Activated CD4-positive, alpha-beta memory T cell treated with anti-CD3 and anti-CD28 coated beads, Interleukin-2, amount 10 ng/mL, durations not matched to agents 7 days and 5 days (primary cell): ENCODE data around the gene SESN2. TPM values are rescaled to one million over a fixed set of nuclear protein-coding genes. Genes with fewer than 3 reads are reported as not detected.

Experiments
- CTCF ChIA-PET: fragments of 350-600 bp; sonication (Branson Sonifier 250); formaldehyde crosslinking; loops from one replicate; lab custom pipeline; 2021; ENCODE audit warnings: antibody characterized with exemption, inconsistent platforms; lab: Charles Lee
- POLR2A ChIA-PET: fragments of 350-600 bp; sonication (Branson Sonifier 250); formaldehyde crosslinking; loops from one replicate; lab custom pipeline; 2021; ENCODE audit warnings: antibody characterized with exemption; lab: Charles Lee
- DNase-seq: peaks from one replicate; pipeline ENCODE4 v3.0.0-alpha.2; 2020
- H3K27ac Mint-ChIP-seq: one replicate; pipeline ENCODE4 v1.8.0; 2021; ENCODE audit warnings: mild to moderate bottlenecking, mixed read lengths
- H3K27me3 Mint-ChIP-seq: one replicate; pipeline ENCODE4 v1.8.0; 2021; ENCODE audit warnings: mixed read lengths
- H3K36me3 Mint-ChIP-seq: one replicate; pipeline ENCODE4 v1.8.0; 2021; ENCODE audit warnings: low read depth, mixed read lengths
- H3K4me1 Mint-ChIP-seq: one replicate; pipeline ENCODE4 v1.8.0; 2021; ENCODE audit warnings: mixed read lengths
- H3K4me3 Mint-ChIP-seq: one replicate; pipeline ENCODE4 v1.8.0; 2021; ENCODE audit warnings: mild to moderate bottlenecking, mixed read lengths
- H3K9me3 Mint-ChIP-seq: one replicate; pipeline ENCODE4 v1.8.0; 2021; ENCODE audit warnings: mixed read lengths
- total RNA-seq, 2 experiments: library from RNA; stranded (reverse); gene quantifications; one replicate each; pipeline ENCODE4 v1.2.3, GENCODE V29; 2021

SESN2 gene
- total RNA-seq, 2 experiments from 2014 or later, result 22.8 to 23.9 TPM

DNA sequence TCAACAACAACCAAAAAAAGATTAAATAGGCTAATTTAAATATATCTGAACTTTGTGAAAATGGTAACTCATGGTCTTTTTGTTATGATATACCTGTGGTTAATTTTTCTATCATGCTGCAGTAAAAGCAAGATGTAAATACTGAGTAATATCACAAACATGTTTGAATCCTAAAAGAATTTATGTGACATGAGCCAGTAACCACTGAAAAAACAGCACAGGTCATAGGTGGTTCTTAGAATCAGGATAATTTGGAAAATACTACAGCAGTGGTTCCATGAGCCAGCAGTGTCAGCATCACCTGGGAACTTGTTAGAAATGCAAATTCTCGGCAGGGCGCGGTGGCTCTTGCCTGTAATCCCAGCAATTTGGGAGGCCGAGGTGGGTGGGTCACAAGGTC is 19.3 kb upstream of the SESN2 start:
- Mint-ChIP-seq H3K9me3 (no peaks in the 10 kb centered on the region), H3K4me1 (peaks cover 29% of the 10 kb centered on the region), H3K27ac (no peak overlapping the region), H3K4me3 (no peak overlapping the region), H3K36me3 (peaks cover 8% of the 10 kb centered on the region), H3K27me3 (no peaks in the 10 kb centered on the region)
- ChIA-PET POLR2A (no interaction called here), CTCF (no interaction called here)
- DNase-seq, result no peak

DNA sequence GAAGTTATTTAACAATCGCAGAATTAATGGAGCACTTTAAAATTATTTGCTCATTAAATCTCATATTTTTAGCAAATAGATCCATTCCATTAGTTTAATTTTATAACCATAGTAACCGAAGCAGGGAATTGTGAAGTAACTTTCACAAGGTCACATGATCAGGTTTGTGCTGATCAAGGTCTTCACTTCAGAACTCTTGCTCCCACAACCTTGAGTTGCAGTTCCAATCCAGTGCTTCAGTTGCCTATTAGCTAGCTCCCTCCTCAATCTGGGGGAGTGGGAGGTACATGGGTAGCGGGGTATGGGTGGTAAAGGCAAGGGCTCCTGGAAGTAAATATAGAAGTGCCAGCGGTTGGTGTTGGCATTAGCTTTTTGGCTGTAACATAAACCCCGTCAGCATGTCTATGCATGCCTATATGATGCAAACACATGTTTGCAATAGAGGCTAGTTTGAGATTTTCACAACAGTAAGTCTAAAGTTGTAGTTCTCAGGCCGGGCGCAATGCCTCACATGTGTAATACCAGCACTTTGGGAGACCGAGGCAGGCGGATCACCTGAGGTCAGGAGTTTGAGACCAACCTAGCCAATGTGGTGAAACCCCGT is 17.6 kb upstream of the SESN2 start:
- H3K36me3 Mint-ChIP-seq, result peaks cover 12% of the 10 kb centered on the region
- H3K9me3 Mint-ChIP-seq, result no peaks in the 10 kb centered on the region
- H3K27ac Mint-ChIP-seq, result no peak overlapping the region
- no peaks in the 10 kb centered on the region for H3K27me3 Mint-ChIP-seq
- H3K4me3 Mint-ChIP-seq, result no peak overlapping the region
- DNase-seq, result no peak
- peaks cover 34% of the 10 kb centered on the region for H3K4me1 Mint-ChIP-seq
- POLR2A ChIA-PET, result no interaction called here
- CTCF ChIA-PET, result no interaction called here

DNA sequence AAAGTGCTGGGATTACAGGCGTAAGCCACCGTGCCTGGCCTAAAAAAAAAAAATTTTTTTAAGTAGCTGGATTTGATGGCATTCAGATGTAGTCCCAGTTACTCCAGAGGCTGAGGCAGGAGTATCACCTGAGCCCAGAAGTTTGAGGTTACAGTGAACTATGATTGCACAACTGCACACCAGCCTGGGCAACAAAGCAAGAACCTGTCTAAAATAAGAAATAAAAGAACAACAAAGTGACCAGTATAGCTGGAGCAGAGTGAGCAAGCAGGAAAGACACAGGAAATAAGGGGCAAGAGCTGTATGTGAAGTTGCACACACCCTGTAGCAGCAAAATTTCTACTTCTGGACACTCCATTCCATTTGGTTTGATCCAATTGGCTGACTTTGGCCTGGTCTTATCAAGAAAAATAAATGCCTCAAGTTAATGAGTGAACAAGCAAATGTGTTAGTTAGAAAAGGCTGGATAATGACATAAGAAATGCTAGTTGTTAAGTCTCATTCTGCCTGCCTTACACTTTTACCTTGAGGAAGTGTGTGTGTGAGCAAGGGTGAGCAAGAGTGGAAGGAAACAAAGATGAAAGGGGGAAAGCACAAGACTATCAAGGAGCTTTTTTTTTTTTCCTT is 15.5 kb upstream of the SESN2 start:
- no peak overlapping the region for H3K4me3 Mint-ChIP-seq
- CTCF ChIA-PET, result interaction anchor here (1.9 kb wide), 1 partner anchor 116 kb away, joined by 5 read pairs; no protein-coding TSS in a partner anchor
- DNase-seq, result no peak
- peaks cover 12% of the 10 kb centered on the region for H3K36me3 Mint-ChIP-seq
- H3K4me1 Mint-ChIP-seq, result peaks cover 50% of the 10 kb centered on the region
- H3K27me3 Mint-ChIP-seq, result no peaks in the 10 kb centered on the region
- H3K9me3 Mint-ChIP-seq, result no peaks in the 10 kb centered on the region
- POLR2A ChIA-PET, result interaction anchor here (0.5 to 10.1 kb wide), 5 partner anchors 8 to 264 kb away, joined by 3 to 159 read pairs (median 4); partner anchors contain the start of genes ATP5IF1 and SESN2
- H3K27ac Mint-ChIP-seq, result peak overlapping the region; percentile 68

DNA sequence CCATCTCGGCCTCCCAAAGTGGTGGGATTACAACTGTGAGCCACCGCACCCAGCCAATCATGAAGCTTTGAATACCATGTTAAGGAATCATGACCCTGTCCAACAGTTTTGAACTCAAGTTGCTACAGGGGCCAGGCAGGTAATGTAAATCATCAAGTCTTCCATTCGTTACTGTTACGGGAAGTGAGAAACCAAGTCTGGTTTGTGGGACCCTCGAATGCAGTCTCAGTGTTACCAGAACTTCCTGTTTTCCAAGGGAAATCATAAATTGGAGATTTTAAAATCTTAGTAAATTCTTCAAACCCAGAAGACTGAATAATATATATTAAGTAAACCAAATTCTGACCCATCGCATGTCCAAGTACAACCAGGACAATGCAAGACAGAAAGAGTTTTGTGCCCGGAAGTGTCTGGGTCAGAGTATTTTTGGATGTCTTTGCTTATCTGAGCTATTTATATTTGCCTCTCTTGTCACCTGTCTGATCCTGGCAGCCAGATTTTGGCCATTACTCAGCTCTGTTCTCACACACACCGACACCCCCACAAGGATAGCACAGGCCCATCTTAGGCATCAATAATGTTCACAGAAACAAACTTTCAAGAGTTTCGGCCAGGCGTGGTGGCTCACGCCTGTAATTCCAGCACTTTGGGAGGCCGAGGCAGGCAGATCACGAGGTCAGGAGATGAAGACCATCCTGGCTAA is 14.6 kb upstream of the SESN2 start:
- DNase-seq, result no peak
- H3K4me3 Mint-ChIP-seq, result peak overlapping the region; percentile 9
- peaks cover 56% of the 10 kb centered on the region for H3K4me1 Mint-ChIP-seq
- H3K36me3 Mint-ChIP-seq, result peaks cover 9% of the 10 kb centered on the region
- peak overlapping the region; percentile 69 for H3K27ac Mint-ChIP-seq
- no peaks in the 10 kb centered on the region for H3K27me3 Mint-ChIP-seq
- no peaks in the 10 kb centered on the region for H3K9me3 Mint-ChIP-seq
- ChIA-PET CTCF (interaction anchor here (1.9 to 6.4 kb wide), 2 partner anchors 9 to 115 kb away, joined by 5 to 77 read pairs; partner anchors contain the start of genes ATP5IF1 and DNAJC8), POLR2A (interaction anchor here (2.4 to 10.1 kb wide), 3 partner anchors 9 to 45 kb away, joined by 5 to 159 read pairs (median 100); partner anchors contain the start of genes ATP5IF1 and SESN2)

DNA sequence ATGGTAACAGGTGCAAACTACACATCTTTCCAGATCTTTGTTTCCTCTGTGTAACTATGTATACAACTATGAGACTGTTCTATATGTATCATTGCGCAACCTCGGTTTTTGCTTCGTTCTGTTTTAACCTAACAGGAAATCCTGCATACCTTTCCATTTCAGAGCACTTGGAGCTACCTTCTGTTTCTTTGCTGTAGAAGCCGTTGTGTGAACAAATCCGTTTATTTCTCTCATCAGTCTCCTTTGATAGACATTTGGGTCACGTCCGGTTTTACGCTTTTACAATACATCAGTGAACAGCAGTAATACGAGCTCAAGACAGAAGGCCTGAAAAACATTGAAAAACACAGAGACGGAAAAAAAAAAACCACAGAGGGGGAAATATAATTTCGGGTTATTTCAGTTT is 12.9 kb upstream of the SESN2 start:
- peak; percentile 50 for DNase-seq
- Mint-ChIP-seq H3K4me1 (peaks cover 59% of the 10 kb centered on the region), H3K36me3 (peaks cover 6% of the 10 kb centered on the region), H3K27me3 (no peaks in the 10 kb centered on the region), H3K27ac (peak overlapping the region; percentile 96), H3K4me3 (peak overlapping the region; percentile 82), H3K9me3 (no peaks in the 10 kb centered on the region)
- ChIA-PET CTCF (interaction anchor here (0.6 to 6.4 kb wide), 4 partner anchors 9 to 389 kb away, joined by 3 to 77 read pairs (median 4); partner anchors contain the start of genes ATP5IF1 and DNAJC8), POLR2A (interaction anchor here (0.6 to 10.1 kb wide), 18 partner anchors 10 to 402 kb away, joined by 3 to 159 read pairs (median 6); partner anchors contain the start of genes ATP5IF1, DNAJC8, EYA3 and MED18)

DNA sequence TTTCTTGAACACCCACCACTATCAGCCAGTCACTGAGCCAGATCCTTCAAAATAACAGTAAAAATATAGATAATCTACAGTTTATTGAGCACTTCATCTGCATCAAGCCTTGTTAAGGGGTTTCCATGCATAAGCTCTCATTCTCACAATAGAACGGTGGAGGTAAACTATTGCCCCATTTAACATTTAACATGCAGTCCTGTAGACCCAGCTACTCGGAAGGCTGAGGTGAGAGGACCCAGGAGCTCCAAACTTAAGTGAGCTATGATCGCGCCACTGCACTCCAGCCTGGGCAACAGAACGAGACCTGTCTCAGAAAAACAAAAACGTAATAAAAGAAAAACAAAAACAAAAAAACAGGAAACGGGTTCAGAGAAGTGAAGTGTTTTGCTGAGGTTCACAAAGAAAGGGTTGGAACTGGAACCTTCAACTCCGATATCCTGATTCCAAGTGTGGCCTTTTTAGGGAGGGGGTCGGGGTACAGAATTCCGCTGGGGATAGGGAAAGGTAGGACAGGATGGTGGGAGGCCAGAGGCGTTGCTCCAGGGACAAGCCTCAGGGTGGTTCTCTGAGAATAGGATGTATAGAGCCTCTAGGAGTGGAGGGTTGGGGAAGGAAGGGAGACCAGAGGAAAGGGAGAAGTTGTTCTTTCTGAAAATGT is 11.6 kb upstream of the SESN2 start:
- Mint-ChIP-seq H3K27ac (peak overlapping the region; percentile 96), H3K4me3 (peak overlapping the region; percentile 82), H3K4me1 (peaks cover 59% of the 10 kb centered on the region), H3K9me3 (no peaks in the 10 kb centered on the region), H3K27me3 (no peaks in the 10 kb centered on the region), H3K36me3 (peaks cover 6% of the 10 kb centered on the region)
- ChIA-PET POLR2A (interaction anchor here (1.2 to 10.1 kb wide), 12 partner anchors 12 to 421 kb away, joined by 3 to 159 read pairs (median 18); partner anchors contain the start of genes ATP5IF1, GMEB1, MED18 and PHACTR4), CTCF (interaction anchor here (0.6 to 6.4 kb wide), 30 partner anchors 9 to 628 kb away, joined by 3 to 77 read pairs (median 6); partner anchors contain the start of genes ATP5IF1, DNAJC8, EYA3 and MED18)
- DNase-seq, result no peak

DNA sequence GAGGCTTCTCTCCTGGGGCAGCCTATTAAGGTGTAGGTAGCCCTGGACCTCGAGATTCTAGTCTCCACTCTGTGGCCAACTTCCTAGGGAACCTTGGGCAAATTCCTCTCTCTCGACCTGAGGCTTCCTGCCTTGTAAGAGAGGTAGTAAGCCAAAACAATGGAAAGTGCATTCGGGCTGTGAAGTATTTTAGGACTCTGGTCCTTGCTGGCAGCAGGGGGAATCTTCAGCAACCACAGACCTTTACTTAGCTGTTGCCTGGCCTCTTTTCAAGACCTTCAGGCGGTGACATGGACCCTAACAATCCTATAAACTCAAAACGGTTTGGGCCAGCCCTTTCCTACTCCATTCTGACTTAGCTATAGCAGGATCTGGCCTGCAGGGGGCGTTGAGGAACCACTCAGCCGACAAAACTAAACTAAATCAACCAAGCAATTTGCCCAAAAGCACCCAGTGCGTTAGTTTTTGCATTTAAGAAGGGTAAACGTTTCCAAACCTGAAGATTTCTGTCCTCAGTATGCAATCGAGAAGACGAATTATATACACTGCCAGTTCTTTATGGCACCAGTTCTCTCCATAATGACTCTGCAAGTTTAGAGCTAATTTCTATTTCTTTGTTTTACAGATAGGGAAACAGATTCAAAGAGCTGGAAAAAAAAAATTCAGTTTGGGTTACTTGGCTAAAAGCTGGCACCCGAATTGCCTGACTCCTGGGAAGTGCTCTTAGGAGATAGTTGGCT is 10.9 kb upstream of the SESN2 start:
- POLR2A ChIA-PET, result interaction anchor here (0.8 to 10.1 kb wide), 19 partner anchors 12 to 576 kb away, joined by 3 to 159 read pairs (median 6); partner anchors contain the start of genes ATP5IF1, EYA3, GMEB1 and IFI6
- peaks cover 52% of the 10 kb centered on the region for H3K4me1 Mint-ChIP-seq
- no peaks in the 10 kb centered on the region for H3K27me3 Mint-ChIP-seq
- H3K36me3 Mint-ChIP-seq, result peaks cover 6% of the 10 kb centered on the region
- DNase-seq, result peak; percentile 87
- CTCF ChIA-PET, result interaction anchor here (0.6 to 6.4 kb wide), 44 partner anchors 9 to 666 kb away, joined by 3 to 77 read pairs (median 4); partner anchors contain the start of genes ATP5IF1, DNAJC8, EYA3 and MED18
- peak overlapping the region; percentile 96 for H3K27ac Mint-ChIP-seq
- H3K4me3 Mint-ChIP-seq, result peak overlapping the region; percentile 82
- H3K9me3 Mint-ChIP-seq, result no peaks in the 10 kb centered on the region

DNA sequence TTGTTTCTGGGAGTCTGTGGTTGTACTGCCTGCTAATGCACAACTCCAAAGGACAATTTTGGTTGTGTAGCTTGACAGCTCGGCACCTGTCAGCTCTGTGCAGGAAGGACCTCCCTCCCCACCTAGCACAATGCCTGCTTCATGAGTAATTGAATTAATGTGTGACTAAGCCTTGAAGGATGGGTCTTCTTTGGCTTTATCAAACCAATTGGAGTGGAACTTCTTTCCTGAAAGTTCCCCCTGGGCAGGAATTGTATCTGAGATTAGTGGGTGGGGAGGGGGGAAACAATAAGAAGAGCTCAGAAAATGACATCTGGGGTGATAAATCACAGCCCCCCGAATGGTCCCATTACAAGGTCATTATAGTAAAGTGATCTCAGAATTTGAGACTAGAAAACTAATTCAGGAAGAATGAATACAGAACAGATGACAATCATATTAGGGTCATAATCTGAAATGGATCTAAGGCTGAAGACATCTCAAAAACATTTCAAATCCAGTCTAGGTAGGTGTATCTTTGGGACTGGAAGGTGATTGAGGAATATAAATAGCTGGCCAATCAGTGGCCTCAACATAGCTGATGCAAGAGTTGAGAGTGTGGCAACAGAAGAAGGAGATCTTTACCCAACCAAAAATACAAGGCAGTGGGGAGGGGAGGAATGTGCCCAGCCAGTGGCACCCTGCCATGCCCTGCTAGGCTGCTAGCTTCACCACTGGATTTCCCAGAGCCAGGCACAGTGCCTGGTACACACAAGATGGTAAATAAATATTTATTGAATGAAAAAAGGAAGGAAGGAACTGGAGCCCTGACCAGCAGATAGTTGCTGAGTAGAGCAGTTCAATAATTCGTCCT is 10.1 kb upstream of the SESN2 start:
- Mint-ChIP-seq H3K27ac (peak overlapping the region; percentile 96), H3K4me3 (peak overlapping the region; percentile 34), H3K9me3 (no peaks in the 10 kb centered on the region), H3K27me3 (no peaks in the 10 kb centered on the region), H3K4me1 (peaks cover 44% of the 10 kb centered on the region), H3K36me3 (peaks cover 4% of the 10 kb centered on the region)
- peak; percentile 36 for DNase-seq
- ChIA-PET POLR2A (interaction anchor here (0.8 to 10.1 kb wide), 20 partner anchors 12 to 577 kb away, joined by 3 to 159 read pairs (median 6); partner anchors contain the start of genes ATP5IF1, EYA3, GMEB1 and IFI6), CTCF (interaction anchor here (0.5 to 6.4 kb wide), 42 partner anchors 8 to 665 kb away, joined by 3 to 77 read pairs (median 4); partner anchors contain the start of genes ATP5IF1, DNAJC8, EYA3 and MED18)

DNA sequence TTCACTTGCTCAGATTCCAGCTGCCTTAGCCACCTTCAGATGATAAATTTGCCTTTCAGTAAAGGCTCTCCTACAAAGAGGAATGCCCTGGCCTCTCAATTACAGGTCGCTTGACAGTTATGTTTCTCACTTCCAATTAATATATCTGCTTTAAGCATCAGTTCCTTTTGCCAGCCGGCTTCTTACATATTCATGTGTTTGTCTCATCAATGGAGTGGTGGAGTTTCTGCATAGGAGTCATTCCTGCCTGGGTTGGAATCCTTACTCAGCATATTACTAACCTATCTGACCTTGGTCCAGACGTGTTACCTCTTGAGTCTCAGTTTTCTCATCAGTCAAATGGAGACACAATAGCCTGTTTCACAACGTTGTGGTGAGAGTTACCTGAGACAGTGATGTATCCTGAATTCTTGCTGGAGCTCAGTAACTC is 9.4 kb upstream of the SESN2 start:
- no peak overlapping the region for H3K4me3 Mint-ChIP-seq

DNA sequence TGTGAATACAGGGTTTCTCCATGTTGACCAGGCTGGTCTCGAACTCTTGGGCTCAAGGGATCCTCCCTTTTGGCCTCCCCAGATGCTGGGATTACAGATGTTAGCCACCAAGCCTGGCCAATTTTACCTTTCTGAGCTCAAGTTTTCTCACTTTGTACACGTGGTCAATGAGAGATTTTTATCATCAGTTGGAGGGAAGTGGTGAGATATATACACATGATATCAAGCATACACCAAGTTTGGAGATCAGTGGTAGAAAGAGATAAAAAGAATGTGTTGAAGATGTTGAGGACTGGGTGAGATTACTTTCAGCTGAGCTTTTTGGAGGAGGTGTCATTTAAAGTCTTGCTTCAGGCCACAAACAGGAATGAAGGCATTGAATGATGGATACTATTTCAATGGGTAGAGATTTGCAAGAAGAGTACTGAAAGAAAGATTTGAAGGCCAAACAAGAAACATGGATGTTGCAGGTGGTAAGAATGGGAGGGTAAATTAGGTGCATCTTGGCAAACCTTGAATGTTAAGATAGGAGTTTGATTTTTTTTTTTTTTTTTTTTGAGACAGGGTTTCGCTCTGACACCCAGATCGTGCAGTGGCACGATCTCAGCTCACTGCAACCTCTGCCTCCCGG is 3.0 kb upstream of the SESN2 start:
- peak; percentile 47 for DNase-seq
- H3K4me1 Mint-ChIP-seq, result peaks cover 46% of the 10 kb centered on the region
- peaks cover 9% of the 10 kb centered on the region for H3K36me3 Mint-ChIP-seq
- ChIA-PET POLR2A (interaction anchor here (0.7 to 12.6 kb wide), 16 partner anchors 9 to 412 kb away, joined by 3 to 159 read pairs (median 4); partner anchors contain the start of genes ATP5IF1, DNAJC8, GMEB1 and MED18), CTCF (interaction anchor here (0.6 to 3.6 kb wide), 7 partner anchors 8 to 248 kb away, joined by 3 to 41 read pairs (median 4); partner anchors contain the start of gene MED18)
- H3K27me3 Mint-ChIP-seq, result no peaks in the 10 kb centered on the region
- peak overlapping the region; percentile 22 for H3K4me3 Mint-ChIP-seq
- H3K27ac Mint-ChIP-seq, result peak overlapping the region; percentile 94
- H3K9me3 Mint-ChIP-seq, result no peaks in the 10 kb centered on the region

More for the DNA sequence above, 9.4 kb upstream of the SESN2 start:
- Mint-ChIP-seq H3K36me3 (peaks cover 4% of the 10 kb centered on the region), H3K27me3 (no peaks in the 10 kb centered on the region), H3K4me1 (peaks cover 38% of the 10 kb centered on the region), H3K27ac (peak overlapping the region; percentile 96), H3K9me3 (no peaks in the 10 kb centered on the region)
- POLR2A ChIA-PET, result interaction anchor here (1.3 to 10.1 kb wide), 10 partner anchors 11 to 419 kb away, joined by 4 to 159 read pairs (median 27); partner anchors contain the start of genes ATP5IF1, EYA3, GMEB1 and MED18
- no peak for DNase-seq
- CTCF ChIA-PET, result interaction anchor here (1.5 to 6.4 kb wide), 9 partner anchors 12 to 158 kb away, joined by 5 to 77 read pairs (median 20); partner anchors contain the start of genes ATP5IF1, DNAJC8, MED18 and SESN2
